Fibroblast of skin of left biceps (primary cell): ENCODE measurements around the gene BACH2.
"Not testable (repeated sequence)": the region's sequence is repeated elsewhere in the genome, so short reads cannot be mapped to it uniquely, and the experiment has no call there.

Experiments
- DNase-seq, 2 experiments: peaks; one replicate each; pipeline ENCODE4 v3.0.0-alpha.2; 2013; ENCODE audit warnings: low read depth in 2 of 2

BACH2 gene

DNA sequence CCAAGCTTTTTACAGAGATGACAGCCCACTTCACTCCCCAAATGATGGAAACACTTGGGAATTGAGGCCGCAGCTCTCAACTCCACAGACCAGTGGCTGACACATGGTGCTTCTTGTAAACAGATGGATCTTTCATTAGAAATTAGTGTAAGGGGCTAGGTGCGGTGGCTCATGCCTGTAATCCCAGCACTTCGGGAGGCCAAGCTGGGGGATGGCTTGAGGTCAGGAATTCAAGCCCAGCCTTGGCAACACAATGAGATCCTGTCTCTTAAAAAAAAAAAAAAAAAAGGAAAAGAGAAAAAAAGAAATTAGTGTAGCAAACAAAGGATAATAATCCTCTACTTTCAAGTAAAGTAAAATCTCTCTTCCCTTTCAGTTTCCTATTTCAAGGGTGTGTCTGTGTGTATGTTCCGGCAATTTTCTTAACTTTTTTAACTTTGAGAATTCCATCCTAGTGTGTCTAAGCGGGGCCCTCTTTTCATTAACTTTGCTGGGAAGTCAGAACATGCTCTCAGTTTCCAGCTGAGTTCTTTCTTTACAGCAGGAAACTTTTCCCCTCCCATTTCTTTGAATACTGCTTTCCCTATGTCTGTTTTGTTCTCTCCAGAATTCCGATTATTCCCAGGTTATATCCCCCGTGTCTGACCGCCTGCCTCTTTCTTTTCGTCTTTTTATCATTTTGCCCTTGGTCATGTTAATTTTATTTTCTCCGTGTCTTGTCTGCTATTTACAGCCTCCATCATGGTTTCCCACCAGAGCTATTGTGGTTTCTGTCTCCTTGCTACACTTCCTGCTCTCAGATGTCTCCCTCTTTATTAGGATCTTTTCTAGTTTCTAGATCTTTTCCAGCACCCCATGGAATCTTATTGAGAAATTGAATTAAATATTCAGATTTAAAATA is 386.4 kb downstream of the BACH2 start:
- not testable (repeated sequence) for DNase-seq

- peak; percentile 14 to 19 for DNase-seq
Measured at GRCh38 chr6:89895276-89895874, 401.3 kb downstream of the BACH2 start.

GRCh38 chr6:89894169-89894568 is 402.5 kb downstream of the BACH2 start, which contains the start of gene GJA10:
GJA10 (plus strand) TSS chr6:89894469; CDS start chr6:89894469, 0 bp downstream.
- no peak for DNase-seq

DNA sequence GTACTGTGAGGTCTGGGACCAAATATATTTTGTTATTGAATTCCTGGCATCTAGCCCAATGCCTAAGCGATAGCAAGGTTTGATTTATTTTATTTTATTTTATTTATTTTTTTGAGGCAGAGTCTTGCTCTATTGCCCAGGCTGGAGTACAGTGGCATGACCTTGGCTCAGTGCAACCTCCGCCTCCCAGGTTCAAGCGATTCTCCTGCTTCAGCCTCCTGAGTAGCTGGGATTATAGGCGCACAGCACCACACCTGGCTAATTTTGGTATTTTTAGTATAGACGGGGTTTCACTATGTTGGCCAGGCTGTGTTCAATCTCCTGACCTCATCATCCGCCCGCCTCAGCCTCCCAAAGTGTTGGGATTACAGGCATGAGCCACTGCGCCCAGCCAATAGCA is 404.1 kb downstream of the BACH2 start:
- DNase-seq: not testable (repeated sequence)

DNA sequence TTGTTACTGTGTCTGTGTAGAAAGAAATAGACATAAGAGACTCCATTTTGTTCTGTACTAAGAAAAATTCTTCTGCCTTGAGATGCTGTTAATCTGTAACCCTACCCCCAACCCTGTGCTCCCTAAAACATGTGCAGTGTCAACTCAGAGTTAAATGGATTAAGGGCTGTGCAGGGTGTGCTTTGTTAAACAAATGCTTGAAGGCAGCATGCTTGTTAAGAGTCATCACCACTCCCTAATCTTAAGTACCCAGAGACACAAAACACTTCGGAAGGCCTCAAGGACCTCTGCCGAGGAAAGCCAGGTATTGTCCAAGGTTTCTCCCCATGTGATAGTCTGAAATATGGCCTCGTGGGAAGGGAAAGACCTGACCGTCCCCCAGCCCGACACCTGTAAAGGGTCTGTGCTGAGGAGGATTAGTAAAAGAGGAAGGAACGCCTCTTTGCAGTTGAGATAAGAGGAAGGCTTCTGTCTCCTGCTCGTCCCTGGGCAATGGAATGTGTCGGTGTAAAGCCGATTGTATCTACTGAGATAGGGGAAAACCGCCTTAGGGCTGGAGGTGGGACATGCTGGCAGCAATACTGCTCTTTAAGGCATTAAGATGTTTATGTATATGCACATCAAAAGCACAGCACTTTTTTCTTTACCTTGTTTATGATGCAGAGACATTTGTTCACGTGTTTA is 405.7 kb downstream of the BACH2 start:
- DNase-seq: not testable (repeated sequence)

DNA sequence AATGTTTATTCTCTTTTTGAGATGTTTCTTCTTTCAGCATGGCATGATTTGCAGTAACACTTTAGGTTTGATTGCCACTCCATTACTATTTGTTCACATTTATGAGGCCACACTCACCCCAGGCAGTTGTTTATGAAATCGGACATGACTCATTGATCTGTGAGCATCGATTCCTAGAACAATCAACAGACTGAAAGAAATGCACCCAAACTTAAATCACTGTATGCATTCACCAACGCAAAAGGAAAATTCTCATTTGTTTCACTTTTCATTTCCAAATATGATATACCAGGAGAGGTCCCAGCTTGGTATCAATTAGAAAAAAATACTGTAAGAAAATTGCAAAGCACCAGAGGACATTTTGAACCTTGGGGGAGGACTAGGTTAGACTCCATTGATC is 407.8 kb downstream of the BACH2 start:
- no peak for DNase-seq

DNA sequence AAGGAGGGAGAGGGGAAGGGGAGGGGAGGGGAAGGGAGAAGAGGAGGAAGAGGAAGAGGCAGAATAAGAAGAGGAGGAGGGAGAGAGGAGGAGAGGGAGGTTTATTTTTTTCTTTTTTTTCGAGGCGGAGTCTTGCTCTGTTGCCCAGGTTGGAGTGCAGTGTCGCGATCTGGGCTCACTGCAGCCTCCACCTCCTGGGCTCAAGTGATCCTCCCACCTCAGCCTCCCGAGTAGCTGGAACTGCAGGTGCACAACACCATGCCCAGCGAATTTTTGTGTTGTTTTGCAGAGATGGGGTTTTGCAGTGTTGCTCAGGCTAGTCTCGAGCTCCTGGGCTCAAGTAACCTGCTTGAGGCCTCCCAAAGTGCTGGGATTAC is 408.5 kb downstream of the BACH2 start:
- DNase-seq: no peak

GRCh38 chr6:89887452-89888137 is 409.0 kb downstream of the BACH2 start:
- no peak for DNase-seq

GRCh38 chr6:89886378-89887120 is 410.1 kb downstream of the BACH2 start:
- DNase-seq: no peak
